Measurements from ENCODE around the gene LHFPL2. TPM values are rescaled to one million over a fixed set of nuclear protein-coding genes. Genes with fewer than 3 reads are reported as not detected.
A peak's percentile ranks its signal among the peaks of the same experiment; 100 is the strongest.

LHFPL2 gene
- total RNA-seq, 1 donor from 2014 or later, result 42.1 TPM

DNA sequence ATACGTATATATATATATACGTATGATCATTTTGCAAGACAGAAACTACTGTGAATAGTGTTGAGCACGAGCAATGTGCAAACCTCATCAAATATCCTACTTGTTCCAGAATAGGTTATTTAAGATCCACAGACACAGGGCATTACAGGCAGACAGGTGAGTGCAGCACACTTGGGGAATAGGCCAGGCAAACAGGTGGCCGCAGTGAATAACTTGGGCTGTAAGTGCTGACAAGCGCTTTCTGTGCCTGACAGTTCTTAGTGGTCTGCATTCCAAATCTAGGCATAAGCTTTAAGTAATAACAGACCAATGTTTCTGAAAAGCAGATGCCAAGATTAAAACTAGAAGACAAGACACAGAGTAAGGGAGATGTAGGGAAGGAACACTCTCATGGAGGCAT is 77.9 kb downstream of the LHFPL2 start:
- Mint-ChIP-seq H3K27me3 (ENCODE audit: low read depth) (no peaks in the 10 kb centered on the region), H3K4me3 (no peak overlapping the region), H3K9me3 (peaks cover 2% of the 10 kb centered on the region), H3K4me1 (peaks cover 41% of the 10 kb centered on the region), H3K36me3 (peaks cover 1% of the 10 kb centered on the region), H3K27ac (no peak overlapping the region)
- no peak for DNase-seq (ENCODE audit: low spot score in 2 of 2, unreplicated experiment in 2 of 2)
- TF ChIP-seq CTCF (IDR thresholded peaks at IDR 0.05; ENCODE audit: unreplicated experiment), result no peak

DNA sequence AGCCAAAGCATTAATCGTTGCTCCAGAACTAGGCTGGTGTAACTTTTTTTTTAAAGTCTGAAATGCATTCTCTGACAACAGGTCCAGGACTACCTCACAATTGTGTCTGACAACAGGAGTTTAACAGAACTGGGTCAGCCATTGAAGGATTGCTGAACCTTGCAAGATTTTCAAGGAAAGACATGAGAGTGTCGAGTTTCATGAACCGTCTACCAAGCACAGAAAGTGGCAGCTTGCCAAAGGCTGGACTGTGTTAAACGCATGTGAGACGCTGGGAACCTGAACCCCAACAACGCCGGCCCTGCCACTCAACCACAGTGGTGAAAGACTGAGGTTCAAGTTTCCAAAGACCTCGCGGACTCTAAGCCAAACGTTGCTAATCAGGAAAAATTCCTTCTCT is 79.1 kb downstream of the LHFPL2 start:
- peaks cover 11% of the 10 kb centered on the region for H3K36me3 Mint-ChIP-seq
- H3K9me3 Mint-ChIP-seq, result peaks cover 5% of the 10 kb centered on the region
- H3K4me3 Mint-ChIP-seq, result peak overlapping the region; percentile 30
- TF ChIP-seq CTCF (IDR thresholded peaks at IDR 0.05; ENCODE audit: unreplicated experiment), result no peak
- no peaks in the 10 kb centered on the region for H3K27me3 Mint-ChIP-seq (ENCODE audit: low read depth)
- H3K4me1 Mint-ChIP-seq, result peaks cover 38% of the 10 kb centered on the region
- peak overlapping the region; percentile 68 for H3K27ac Mint-ChIP-seq
- peak; percentile 45 to 72 for DNase-seq (ENCODE audit: low spot score in 2 of 2, unreplicated experiment in 2 of 2)

DNA sequence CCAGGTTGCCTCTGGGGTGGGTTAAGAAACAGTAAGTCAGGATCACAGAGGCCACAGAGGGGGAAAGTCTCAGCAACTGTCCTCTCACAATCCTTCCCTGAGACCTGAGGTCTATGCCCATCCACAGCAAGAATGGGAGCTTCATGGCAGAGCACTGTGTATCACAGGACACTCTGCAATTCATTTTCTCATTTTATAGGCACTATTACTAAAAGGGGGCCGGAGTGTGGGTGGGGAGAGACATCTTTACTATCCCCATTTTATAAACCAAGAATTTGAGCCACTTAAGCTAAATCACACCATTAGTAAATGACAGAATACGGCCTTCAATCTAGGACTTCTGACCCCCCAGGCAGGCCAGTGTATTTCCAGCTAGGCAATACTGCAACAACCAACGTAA is 79.9 kb downstream of the LHFPL2 start:
- H3K4me1 Mint-ChIP-seq, result peaks cover 34% of the 10 kb centered on the region

GRCh38 chr5:78568212-78568611 is 80.4 kb downstream of the LHFPL2 start:
- TF ChIP-seq CTCF (IDR thresholded peaks at IDR 0.05; ENCODE audit: unreplicated experiment), result no peak
- Mint-ChIP-seq H3K27me3 (ENCODE audit: low read depth) (no peaks in the 10 kb centered on the region), H3K27ac (peak overlapping the region; percentile 68), H3K4me3 (no peak overlapping the region), H3K36me3 (peaks cover 17% of the 10 kb centered on the region), H3K4me1 (peaks cover 34% of the 10 kb centered on the region), H3K9me3 (peaks cover 5% of the 10 kb centered on the region)
- no peak for DNase-seq (ENCODE audit: low spot score in 2 of 2, unreplicated experiment in 2 of 2)

More for the DNA sequence above, 79.9 kb downstream of the LHFPL2 start:
- H3K4me3 Mint-ChIP-seq, result peak overlapping the region; percentile 30
- H3K9me3 Mint-ChIP-seq, result peaks cover 5% of the 10 kb centered on the region
- H3K27me3 Mint-ChIP-seq (ENCODE audit: low read depth), result no peaks in the 10 kb centered on the region
- no peak for DNase-seq (ENCODE audit: low spot score in 2 of 2, unreplicated experiment in 2 of 2)
- peaks cover 16% of the 10 kb centered on the region for H3K36me3 Mint-ChIP-seq
- no peak for TF ChIP-seq CTCF (IDR thresholded peaks at IDR 0.05; ENCODE audit: unreplicated experiment)
- peak overlapping the region; percentile 68 for H3K27ac Mint-ChIP-seq

DNA sequence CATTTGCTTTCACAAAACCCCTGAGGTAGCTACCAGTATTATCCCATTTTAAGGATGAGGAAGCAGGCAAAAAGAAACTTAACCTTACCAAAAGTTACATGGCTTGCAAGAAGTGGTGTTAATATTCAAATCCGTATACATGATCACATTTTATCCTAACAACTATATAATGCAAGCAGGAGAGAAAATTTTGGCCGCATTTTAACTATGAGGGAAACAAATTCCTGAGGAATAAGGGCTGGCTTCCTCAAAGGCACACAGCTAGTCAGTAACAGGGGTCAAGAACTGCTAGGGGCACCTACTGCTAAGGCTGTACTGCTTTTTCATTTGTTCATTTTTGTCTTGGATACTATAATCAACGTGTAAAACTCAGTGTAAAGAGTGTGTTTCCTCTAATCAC is 81.0 kb downstream of the LHFPL2 start:
- Mint-ChIP-seq H3K36me3 (peaks cover 20% of the 10 kb centered on the region), H3K4me3 (no peak overlapping the region), H3K9me3 (peaks cover 5% of the 10 kb centered on the region), H3K27ac (peak overlapping the region; percentile 64), H3K27me3 (ENCODE audit: low read depth) (no peaks in the 10 kb centered on the region), H3K4me1 (peaks cover 39% of the 10 kb centered on the region)
- TF ChIP-seq CTCF (IDR thresholded peaks at IDR 0.05; ENCODE audit: unreplicated experiment), result no peak
- no peak for DNase-seq (ENCODE audit: low spot score in 2 of 2, unreplicated experiment in 2 of 2)

All from mesothelial cell of epicardium (in vitro differentiated cells).